DOHH2 (cell line): Measurements from ENCODE around the gene PSMC4.

Experiments
- EZH2phosphoT487 ChIP-seq: fragments of 200-600 bp; sonication (generic); IDR thresholded peaks from 2 replicates; pipeline ENCODE4 v1.6.1; 2017; ENCODE audit warnings: borderline replicate concordance, mild to moderate bottlenecking, antibody characterized with exemption, low read length, moderate library complexity, mixed read lengths
- TF ChIP-seq, protein P1 (sequence below): fragments of 200-600 bp; sonication (generic); IDR thresholded peaks from one replicate; pipeline ENCODE4 v1.5.1; 2014; ENCODE audit warnings: antibody characterized with exemption, mild to moderate bottlenecking, low read depth, low read length; ENCODE audit not compliant: poor library complexity, severe bottlenecking

DNA sequence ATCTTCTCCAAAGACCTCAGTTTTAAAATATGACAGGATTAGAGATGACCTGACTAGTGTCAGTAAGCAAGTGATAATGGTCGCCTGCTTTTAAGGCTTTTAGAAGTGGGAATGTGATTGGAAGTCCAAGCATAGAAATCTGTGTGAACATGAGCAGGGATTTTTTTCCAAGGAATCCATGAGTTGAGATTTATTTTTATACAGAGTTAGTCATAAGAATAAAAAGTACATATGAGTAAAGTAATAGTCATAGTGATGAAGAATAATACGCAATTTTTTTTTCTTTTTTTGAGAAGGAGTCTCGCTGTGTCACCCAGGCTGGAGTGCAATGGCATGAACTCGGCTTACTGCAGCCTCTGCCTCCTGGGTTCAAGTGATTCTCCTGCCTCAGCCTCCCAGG, 27.5 kb downstream of the PSMC4 start:
- TF ChIP-seq, protein P1, sequence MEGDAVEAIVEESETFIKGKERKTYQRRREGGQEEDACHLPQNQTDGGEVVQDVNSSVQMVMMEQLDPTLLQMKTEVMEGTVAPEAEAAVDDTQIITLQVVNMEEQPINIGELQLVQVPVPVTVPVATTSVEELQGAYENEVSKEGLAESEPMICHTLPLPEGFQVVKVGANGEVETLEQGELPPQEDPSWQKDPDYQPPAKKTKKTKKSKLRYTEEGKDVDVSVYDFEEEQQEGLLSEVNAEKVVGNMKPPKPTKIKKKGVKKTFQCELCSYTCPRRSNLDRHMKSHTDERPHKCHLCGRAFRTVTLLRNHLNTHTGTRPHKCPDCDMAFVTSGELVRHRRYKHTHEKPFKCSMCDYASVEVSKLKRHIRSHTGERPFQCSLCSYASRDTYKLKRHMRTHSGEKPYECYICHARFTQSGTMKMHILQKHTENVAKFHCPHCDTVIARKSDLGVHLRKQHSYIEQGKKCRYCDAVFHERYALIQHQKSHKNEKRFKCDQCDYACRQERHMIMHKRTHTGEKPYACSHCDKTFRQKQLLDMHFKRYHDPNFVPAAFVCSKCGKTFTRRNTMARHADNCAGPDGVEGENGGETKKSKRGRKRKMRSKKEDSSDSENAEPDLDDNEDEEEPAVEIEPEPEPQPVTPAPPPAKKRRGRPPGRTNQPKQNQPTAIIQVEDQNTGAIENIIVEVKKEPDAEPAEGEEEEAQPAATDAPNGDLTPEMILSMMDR, result no peak
- TF ChIP-seq EZH2phosphoT487, result no peak
